ENCODE data around the gene TPP1.
A peak's percentile ranks its signal among the peaks of the same experiment; 100 is the strongest.

The TPP1 gene

DNA sequence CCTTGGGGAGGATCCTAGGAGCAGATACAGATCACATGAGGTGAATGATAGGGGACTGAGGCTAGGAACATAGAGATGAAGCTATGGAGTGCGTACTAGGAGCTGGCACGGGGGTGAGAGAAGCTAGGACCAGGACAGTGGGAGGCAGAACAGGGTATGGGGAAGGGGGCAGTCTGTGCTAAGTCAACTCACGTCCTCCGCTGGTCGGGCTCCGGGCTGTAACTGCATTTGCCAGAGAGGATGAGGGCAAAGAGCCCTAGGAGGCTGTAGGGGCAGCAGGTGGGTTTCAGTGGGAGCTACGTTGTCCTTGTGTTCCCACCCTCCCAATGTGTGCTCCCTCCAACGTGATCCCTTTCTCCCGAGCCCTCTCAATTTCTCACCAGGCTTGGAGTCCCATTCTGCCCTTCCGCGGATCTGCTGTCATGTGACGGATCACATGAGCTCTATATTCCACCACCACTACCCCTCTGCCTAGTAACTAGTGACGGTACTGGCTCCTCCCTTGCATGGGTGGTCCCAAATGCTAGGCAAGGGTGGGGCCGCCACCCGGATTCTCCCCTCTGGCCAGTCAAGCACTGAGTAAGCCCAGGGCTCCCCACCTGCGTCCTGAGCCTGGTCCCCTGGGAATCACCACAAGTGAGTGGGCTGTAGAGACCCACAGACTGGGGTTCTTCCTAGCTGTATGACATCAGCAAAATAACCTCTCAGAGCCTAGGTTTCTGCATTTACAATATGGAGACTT lies at the start of gene TPP1:
TPP1 (minus strand) TSS at position 419 of the 742 bp plus-strand sequence; CDS start at position 397, 22 bp downstream.
- DNase-seq (ENCODE audit: extremely low read depth in 1 of 2, low read depth in 1 of 2), result peak; percentile 81 to 89

DNA sequence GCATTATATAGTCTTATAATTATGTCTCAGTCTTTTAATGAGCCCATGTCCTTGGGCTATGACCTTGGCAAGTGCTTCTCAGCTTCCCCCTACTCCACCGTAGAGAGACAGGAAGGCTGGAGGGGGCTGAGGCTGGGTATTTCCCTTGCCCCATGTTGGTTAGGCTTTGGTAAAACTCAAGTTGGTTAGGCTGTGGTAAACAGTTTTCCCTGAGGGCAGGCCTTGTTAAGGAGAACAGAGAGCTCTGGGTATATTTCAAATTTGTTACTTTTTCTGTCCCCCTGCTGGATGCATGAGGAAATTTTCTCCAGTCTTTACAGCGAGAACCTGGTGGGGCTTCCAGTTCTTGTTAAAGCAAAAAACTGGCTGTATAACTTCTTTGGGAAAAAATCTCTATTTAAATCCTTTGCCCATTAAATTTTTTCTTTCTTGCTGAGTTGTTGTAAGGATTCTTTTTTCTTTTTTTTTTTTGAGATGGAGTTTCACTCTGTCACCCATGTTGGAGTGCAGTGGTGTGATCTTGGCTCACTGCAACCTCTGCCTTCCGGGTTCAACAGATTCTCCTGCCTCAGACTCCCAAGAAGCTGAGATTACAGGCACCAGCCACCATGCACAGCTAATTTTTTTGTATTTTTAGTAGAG lies 48.6 kb upstream of the TPP1 start:
- no peak for DNase-seq (ENCODE audit: extremely low read depth in 1 of 2, low read depth in 1 of 2)

DNA sequence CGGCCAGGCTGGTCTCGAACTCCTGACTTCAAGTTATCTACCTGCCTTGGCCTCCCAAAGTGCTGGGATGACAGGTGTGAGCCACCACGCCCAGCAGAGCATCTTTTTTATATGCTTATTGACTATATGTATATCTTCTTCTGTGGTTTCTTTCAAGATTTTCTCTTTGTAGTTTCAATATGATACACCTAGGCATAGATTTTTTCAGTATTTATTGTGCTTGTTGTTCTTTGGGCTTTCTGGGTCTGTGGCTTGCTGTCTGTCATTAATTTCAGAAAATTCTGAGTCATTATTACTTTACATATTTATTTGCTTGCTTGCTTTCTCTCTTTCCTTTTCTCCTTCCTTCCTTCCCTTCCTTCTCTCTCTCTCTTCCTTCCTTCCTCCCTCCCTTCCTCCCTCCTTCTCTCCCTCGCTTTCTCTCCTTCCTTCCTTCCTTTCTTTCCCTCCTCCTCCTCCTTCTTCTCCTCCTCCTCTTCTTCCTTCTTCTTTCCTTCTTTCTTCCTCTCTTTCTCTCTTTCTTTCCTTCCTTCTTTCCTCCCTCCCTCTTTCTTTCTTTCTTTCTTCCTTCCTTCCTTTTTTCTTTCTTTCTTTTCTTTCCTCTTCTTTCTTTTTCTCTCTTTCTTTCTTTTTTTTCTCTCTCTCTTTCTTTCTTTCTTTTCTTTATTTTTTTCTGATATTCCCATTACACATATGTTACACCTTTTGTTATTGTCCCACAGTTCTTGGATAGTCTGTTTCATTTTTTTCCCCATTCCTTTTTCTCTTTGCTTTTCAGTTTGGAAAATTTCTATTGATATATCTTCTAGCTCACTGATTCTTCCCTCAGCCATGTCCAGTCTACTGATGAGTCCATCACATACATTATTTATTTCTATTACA lies 47.3 kb upstream of the TPP1 start:
- no peak for DNase-seq (ENCODE audit: extremely low read depth in 1 of 2, low read depth in 1 of 2)

DNA sequence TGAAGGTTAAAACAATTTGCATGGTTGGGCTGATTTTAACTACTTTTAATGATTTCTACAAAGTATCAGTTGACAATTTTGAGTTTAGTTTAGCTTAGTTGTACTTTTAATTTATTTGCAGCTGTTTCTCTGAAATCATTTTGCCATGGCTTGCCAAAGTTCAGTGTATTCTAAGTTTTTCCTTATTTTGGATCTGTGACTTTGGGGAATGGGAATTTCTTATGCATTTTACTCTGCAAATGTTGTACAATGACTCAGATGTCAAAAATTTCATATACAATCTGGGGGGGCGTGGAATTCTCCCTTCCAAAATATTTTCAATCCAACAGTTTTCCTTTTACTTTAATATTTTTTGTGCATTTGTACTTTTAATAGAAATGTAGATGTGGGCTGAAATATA lies 45.3 kb upstream of the TPP1 start:
- no peak for DNase-seq (ENCODE audit: extremely low read depth in 1 of 2, low read depth in 1 of 2)

DNA sequence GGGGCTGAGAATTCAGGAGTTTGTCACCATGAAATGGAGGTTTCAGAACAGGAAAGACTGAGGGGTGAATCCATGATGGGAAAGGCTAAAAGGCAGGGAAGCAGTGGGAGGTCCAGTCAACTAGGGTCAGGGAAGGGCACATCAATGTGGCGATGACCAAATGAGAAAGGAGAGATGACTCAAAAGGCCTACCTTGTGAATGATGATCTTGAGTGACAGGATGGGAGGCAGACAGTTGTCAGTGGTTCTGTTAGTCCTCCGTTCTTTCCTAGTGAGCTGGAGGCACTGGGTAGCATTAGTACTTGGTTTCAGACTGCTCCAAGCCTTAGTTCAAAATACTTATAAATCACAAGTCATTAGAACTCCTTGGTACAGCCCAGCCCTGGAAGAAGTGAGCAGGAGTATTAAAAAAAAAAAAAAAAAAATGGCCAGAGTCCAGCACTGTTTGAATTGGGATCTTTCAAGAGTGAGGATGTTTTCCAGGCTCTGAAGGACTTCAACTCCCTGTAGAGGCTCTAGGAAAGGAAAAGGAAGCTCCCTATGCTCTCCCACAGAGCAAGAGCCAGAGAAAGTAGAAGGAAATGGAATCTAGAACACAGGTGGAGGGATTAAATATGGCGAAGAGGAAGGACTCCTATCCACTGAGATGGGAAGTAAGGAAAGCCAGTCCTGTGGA lies 44.7 kb upstream of the TPP1 start:
- no peak for DNase-seq (ENCODE audit: extremely low read depth in 1 of 2, low read depth in 1 of 2)

DNA sequence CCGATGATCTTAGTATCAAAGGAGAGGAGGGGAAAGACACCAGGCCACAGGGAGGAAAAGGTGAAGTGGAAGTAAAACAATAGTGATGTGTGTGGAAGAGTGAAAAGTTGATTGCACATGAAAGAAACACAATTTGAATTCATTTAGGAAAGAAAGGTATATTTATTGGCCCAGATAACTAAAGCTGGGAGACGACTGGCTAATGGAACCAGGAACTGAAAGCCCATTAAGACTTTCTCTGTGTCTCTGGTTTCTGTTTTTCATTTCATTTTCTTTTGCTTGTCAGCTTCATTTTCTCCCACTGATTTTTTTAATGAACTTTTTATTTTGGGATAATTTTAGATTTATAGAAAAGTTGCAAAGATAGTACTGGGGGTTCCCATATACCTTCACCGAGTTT lies 41.5 kb upstream of the TPP1 start:
- no peak for DNase-seq (ENCODE audit: extremely low read depth in 1 of 2, low read depth in 1 of 2)

DNA sequence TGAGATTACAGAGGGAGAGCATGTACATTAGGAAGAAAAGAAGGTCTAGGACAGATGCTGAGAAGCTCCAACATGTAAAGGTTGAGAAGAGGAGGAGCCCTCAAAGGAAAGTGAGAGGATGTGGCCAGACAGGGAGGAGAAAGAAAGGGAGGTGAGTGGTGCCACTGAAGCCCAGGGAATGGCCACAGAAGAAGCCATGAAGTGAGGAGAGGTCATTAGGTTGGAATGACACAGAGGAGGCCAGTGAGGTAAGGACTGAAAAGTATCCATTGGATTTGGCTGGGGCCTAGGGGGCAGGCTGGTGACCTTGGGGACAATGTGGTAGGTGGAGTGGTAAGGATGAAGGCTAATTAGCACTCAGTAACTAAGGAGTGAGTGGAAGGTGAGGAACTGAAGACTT lies 39.4 kb upstream of the TPP1 start:
- no peak for DNase-seq (ENCODE audit: extremely low read depth in 1 of 2, low read depth in 1 of 2)

DNA sequence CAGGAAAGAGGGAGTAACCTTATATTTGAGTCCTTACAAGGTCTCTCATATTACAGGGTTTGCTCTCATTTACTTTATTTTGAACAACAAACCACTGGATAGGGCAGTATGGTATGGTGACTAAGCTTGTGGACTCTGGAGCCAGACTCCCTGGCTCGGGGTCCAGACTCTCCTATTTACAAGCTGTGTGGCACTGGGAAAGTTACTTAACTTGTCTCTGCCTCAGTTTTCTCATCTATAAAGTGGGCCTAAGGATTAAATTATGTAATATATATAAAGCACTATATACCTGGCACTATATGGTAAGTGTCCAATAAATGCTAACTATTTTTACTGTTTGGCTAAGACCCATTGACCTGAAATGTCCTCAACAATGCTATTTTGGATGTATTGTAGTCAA lies 38.1 kb upstream of the TPP1 start:
- no peak for DNase-seq (ENCODE audit: extremely low read depth in 1 of 2, low read depth in 1 of 2)

DNA sequence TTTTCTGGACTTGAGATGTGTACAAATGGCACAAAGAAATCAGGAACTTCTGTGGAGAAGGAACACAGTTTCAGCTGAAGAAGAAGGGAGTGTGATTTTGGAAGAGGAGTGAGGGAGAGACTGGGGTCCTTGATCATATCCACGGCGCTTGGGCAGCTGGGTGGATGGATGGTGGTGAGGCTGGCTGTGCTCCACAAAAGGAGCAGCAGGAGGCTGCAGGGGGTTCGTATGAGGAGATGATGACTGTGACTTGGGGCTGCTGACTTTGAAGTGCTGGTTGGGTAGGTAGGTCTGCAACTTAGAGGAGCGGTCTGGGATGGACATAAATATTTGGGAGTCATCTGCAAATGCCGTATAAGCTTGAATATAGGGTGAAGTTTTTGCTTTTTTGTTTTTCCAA lies 37.7 kb upstream of the TPP1 start:
- no peak for DNase-seq (ENCODE audit: extremely low read depth in 1 of 2, low read depth in 1 of 2)

DNA sequence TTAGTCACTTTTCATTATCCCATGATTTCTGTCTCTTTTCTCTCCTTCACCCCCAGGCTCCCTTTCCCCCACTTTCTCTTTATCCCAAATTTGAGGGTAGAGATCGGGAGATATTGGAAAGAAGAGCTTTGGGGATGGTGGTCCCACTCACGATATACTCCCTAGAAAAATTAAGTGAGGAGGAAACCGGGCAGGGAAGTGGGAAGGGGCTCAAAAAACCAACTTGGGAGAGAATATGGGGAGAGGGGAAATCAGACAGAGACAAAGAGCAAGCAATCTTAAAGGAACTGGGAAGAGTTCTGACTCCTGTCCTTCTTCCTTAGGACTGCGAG lies 37.3 kb upstream of the TPP1 start:
- no peak for DNase-seq (ENCODE audit: extremely low read depth in 1 of 2, low read depth in 1 of 2)

DNA sequence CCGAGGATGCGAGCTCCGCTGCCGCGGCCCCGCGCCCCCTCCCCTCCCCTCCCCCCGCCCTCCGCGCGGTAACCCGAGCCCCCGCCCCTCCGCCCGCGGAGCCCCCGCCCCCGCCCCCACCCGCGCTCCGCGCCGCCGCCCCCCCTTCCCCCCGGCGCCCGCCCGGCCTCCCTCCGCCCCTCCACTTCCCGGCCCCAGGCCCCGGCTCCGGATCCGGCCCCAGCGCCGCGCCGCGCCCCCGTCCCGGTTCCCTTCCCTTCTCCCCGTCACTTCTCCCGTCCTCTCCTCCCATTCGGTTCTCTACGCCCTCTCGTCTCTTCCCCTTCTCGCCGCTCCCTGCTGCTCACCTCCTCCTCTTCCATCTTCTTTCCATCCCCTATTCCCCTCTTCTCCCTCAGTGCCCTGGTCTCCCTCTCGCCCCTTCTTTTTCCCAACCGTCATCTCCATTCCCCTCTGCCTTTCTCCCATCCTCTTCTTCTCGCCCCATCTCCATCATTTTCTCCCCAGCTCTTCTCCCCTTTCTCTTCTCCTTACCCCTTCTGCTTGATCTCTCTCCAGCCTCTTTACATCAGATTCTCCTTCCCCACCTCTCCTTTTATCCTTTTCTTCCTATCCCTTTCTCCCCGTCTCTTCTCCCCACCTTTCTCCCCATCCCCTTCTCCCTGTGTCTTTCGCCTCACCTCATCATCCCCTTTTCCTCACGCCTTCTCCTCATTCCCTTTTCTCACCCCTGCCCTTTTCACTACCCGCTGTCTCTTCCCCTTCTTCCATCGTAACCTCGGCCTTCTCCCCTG lies 36.8 kb upstream of the TPP1 start, which contains the start of gene DCHS1:
DCHS1 (minus strand) TSS at position 20 of the 794 bp plus-strand sequence. CDS start 14,196 bp downstream, outside the sequence.
- no peak for DNase-seq (ENCODE audit: extremely low read depth in 1 of 2, low read depth in 1 of 2)

DNA sequence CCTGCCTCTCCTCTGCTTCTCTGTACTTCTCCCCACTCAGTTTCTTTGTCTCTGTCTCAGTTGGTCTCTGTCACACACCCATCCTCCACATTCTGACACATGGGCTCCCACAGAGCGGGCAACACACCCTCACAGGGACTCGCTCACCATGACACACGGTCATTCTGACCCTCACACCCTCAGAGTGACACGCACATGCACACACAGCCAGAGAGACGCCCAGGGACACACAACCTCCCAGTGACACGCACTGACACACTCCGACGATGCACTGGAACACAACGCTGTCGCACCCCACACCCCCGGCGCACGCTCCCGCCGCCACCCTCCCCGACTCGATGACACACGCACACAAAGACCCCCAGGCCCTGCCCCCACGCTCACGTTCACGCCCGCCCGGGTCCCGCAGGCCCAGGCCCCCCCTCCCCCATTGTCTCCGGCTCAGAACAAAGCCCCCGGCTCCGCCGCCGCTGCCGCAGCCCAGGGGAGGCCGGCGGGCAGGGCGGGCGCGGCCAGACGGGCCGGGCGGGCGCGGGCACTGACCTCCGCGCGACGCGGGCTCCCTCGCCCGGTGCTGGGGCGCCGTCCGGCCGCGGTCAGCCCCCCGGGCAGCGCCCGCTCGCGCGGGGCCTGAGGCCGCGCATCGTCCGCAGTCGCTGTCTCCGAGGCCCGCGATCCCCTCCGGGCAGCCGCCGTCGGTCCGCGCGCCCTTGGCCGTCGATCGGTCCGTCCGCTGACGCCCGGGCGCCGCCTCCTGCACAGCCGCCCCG lies 36.0 kb upstream of the TPP1 start:
- no peak for DNase-seq (ENCODE audit: extremely low read depth in 1 of 2, low read depth in 1 of 2)

DNA sequence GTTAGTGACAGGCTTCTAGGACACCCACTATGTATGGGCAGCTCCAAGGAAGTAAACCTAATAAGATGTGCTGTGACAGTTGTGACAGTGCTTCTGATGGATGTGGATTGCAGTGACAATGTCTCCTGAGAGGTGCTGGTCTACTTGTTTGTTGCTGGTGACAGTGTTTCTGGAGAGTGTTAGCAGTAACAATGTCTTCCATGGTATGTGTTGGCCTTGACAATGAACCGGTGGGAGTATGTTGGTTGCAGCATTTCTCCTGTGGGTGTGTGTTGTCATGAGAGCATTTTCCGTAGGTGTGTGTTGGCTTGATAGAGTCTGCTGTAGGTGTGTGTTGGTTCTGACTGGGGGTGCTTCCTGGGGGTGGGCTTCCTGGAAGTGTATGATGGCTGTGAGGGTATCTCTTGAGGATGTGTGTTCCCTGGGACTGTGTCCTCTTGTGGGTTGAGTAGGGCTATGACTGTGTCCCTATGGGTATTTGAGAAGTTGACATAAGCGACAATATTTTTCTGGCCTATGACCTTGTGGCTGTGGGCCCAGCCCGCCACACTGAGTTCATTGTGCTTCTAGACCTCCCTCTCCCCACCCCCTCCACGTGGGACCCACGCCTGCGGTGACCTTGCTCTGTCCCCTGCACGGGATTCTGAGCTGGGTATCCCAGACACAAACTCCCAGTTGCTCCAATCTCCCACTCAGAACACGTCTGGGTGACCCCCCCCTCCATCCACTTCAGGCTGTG lies 35.2 kb upstream of the TPP1 start:
- DNase-seq (ENCODE audit: extremely low read depth in 1 of 2, low read depth in 1 of 2), result no peak

DNA sequence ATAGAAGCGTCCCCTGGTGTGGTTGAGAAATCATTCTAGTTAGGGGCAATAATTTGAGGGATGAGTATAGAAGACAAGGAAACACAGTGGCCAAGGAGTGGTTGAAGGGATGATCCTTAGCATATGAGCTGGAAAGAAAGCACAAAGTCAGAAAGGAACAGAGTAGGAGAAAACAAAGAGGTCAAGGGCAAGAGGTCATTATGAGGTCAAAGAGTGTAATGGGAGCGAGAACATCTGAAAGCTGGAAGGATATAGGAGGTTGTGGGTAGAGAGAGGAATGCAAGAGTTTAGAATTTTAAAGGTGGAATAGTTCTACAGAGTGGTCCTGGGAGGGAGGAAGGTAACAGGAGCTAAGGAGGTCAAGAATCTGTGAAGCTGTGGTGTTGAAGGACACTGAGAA lies 34.4 kb upstream of the TPP1 start:
- DNase-seq (ENCODE audit: extremely low read depth in 1 of 2, low read depth in 1 of 2), result no peak

DNA sequence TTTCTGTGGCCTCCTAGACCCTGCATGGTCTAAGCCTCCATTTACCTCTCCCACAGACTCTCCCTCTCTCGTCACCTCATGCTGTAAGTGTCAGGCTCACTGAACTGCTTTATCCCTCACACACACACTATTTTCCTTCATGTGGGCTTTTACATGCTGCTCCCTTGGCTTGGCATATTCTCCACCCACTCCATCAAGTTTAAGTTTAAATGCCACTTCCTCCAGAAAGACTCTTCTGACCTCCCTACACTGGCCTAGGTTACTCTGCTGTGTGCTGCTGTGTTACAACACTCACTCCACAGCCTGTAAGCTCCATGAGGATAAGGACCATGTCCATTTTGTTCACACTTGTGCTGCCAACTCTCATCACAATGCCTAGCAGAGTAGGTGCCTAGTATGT lies 33.9 kb upstream of the TPP1 start:
- DNase-seq (ENCODE audit: extremely low read depth in 1 of 2, low read depth in 1 of 2), result no peak

DNA sequence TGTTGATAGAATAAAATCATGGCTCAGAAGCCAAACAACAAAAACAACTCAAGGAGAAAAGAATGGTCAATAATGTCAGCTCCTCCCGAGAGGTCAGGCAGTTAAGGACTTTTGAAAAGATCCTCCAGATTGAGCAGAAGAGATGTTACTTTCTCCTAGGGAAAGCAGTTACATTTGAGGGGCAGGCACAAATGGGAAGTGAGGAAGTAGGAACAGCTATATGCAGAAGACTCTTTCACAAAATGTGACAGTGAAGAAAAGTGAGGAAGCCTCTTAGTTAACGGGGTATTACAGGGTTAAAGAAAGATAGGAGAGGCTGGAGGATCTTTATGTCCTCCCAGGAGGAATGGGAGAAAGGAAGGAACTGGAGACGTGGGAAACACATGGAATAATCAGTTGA lies 33.0 kb upstream of the TPP1 start:
- no peak for DNase-seq (ENCODE audit: extremely low read depth in 1 of 2, low read depth in 1 of 2)

DNA sequence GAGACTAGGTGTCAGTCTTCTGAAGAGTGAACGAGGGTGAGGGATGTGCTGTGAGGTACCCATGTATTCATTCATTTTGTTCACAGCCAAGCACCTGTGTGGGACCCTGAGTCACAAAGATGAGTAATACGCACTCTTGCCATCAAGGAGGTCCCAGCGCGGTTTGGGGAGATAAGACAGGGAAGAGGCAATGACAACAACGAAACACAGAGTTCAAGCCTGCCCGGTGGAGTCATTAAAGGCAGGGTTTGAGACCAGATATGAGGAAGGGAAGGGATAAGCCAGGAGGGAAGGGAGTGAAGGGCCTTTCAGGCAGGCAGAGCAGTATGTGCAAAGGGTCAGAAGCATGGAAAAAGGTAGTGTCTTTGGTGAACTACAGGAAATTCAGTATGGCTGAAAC lies 31.8 kb upstream of the TPP1 start:
- peak in 1 of 2 donors; percentile 64 for DNase-seq (ENCODE audit: extremely low read depth in 1 of 2, low read depth in 1 of 2)

DNA sequence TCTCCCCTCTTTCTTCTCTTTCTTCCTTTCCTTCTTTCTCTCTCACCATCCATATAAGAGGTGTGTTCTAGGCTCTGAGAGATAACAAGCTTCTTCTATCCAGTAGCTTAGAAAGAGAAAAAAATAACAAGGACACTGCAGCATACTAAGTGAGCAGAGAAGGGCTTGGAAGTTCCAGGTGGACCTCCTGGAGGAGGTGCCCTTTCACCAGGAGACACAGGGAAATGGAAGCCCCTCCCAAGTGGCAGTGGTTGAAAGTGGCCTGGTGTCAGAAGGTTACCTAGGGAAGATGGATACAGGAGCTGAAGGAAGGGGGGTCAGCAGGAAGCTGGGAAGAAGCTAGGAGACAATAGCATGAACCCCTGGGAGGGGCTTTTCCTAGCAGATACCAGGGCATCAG lies 30.9 kb upstream of the TPP1 start:
- no peak for DNase-seq (ENCODE audit: extremely low read depth in 1 of 2, low read depth in 1 of 2)

DNA sequence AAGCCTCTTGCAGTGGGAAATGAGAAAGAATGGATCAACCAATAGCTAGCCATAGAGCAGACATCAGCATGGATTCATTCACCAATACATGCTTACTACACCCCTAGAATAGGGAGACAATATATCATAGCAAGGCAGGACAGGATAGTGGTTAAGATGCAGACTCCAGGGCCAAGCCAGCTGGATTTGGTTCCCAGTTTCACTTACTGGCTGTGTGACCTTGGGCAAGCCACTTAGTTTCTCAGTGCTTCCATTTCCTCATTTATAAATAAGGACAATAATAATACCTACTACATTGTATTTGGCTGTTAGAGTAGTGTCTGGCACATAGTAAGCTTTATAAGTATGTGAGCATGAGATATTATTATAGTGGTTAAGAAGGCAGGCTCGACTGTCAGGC lies 29.3 kb upstream of the TPP1 start:
- no peak for DNase-seq (ENCODE audit: extremely low read depth in 1 of 2, low read depth in 1 of 2)
